HepG2 (cell line): ENCODE measurements around the gene EGLN1. TPM values are rescaled to one million over a fixed set of nuclear protein-coding genes. Genes with fewer than 3 reads are reported as not detected.

Experiments used
- ATAC-seq: fragments of 200-7000 bp; cut with Tn5 transposase; 3 replicates; pipeline ENCODE4 v1.9.1; 2020; ENCODE audit warnings: mild to moderate bottlenecking, moderate library complexity
- BruUV-seq: library from RNA; stranded (reverse); fragments of 400-500 nt; replicated peaks from 2 replicates; lab custom pipeline; 2021; lab: Mats Ljungman, UMichigan
- CTCF ChIA-PET: fragments of 300-600 bp; formaldehyde crosslinking; extraction: SDS; loops from one replicate; lab custom pipeline; 2021; ENCODE audit warnings: low total read pairs, inconsistent platforms, low intra/inter-chr PET ratio; lab: Yijun Ruan, JAX
- POLR2A ChIA-PET: fragments of 350-600 bp; sonication (Branson Sonifier 250); formaldehyde crosslinking; loops from one replicate; lab custom pipeline; 2020; ENCODE audit warnings: antibody characterized with exemption, inconsistent platforms; lab: Yijun Ruan, JAX
- DNase-seq: peaks from one replicate; pipeline ENCODE4 v3.0.0-alpha.2; 2015; ENCODE audit warnings: low spot score
- FAIRE-seq: peaks from 3 replicates; lab custom pipeline; 2011; peaks lifted over from hg19 to GRCh38; lab: Jason Lieb, UNC
- H2AFZ ChIP-seq: one replicate; pipeline ENCODE4 v1.6.1; 2011; ENCODE audit warnings: low read length, inconsistent platforms
- H3K27ac ChIP-seq: fragments of 300-600 bp; 3 replicates; pipeline ENCODE4 v1.8.0; 2011; ENCODE audit warnings: mixed run types, mild to moderate bottlenecking, mixed read lengths, low read length, inconsistent platforms; ENCODE audit not compliant: insufficient read depth; ENCODE audit errors: extremely low read length
- H3K27me3 ChIP-seq, 2 experiments: fragments of 200-600 bp in 1 of 2; 2 replicates in 1 of 2; 3 replicates in 1 of 2; pipeline versions ENCODE4 v1.6.0 to v1.8.0; 2011; ENCODE audit warnings: low read length in 2 of 2, mild to moderate bottlenecking in 2 of 2, moderate library complexity in 2 of 2, inconsistent platforms in 1 of 2; ENCODE audit not compliant: insufficient read depth in 2 of 2, control insufficient read depth in 1 of 2
- H3K36me3 ChIP-seq, 2 experiments: fragments of 200-600 bp in 1 of 2; replicated peaks in 1 of 2; 2 replicates in 1 of 2; 3 replicates in 1 of 2; pipeline versions ENCODE4 v1.5.1 to v1.8.0; 2011; ENCODE audit warnings: low read length in 2 of 2, inconsistent platforms in 1 of 2; ENCODE audit not compliant: insufficient read depth in 2 of 2, control insufficient read depth in 1 of 2
- H3K4me1 ChIP-seq: 2 replicates; pipeline ENCODE4 v1.5.1; 2012; ENCODE audit warnings: low read length, inconsistent platforms; ENCODE audit not compliant: insufficient read depth
- H3K4me2 ChIP-seq: 2 replicates; pipeline ENCODE4 v1.6.0; 2011; ENCODE audit warnings: low read depth, low read length, inconsistent platforms
- H3K4me3 ChIP-seq, 3 experiments: fragments of 200-600 bp in 1 of 3; sonication (generic), shearing (Covaris generic) in 1 of 3; replicated peaks in 1 of 3; 2 replicates each; pipeline ENCODE4 v1.5.1; 2011 to 2016; ENCODE audit warnings: low read length in 3 of 3, inconsistent platforms in 2 of 3, low read depth in 2 of 3, mild to moderate bottlenecking in 2 of 3, control low read depth in 1 of 3, mixed read lengths in 1 of 3; ENCODE audit not compliant: insufficient read depth in 1 of 3
- H3K79me2 ChIP-seq: one replicate; pipeline ENCODE4 v1.6.1; 2011; ENCODE audit warnings: low read length, inconsistent platforms; ENCODE audit not compliant: insufficient read depth
- H3K9ac ChIP-seq: 2 replicates; pipeline ENCODE4 v1.6.0; 2011; ENCODE audit warnings: mild to moderate bottlenecking, low read depth, low read length, inconsistent platforms; ENCODE audit not compliant: insufficient read depth
- H3K9me3 ChIP-seq: 2 replicates; pipeline ENCODE4 v1.5.1; 2012; ENCODE audit warnings: mild to moderate bottlenecking, low read length
- H4K20me1 ChIP-seq: 2 replicates; pipeline ENCODE4 v1.6.0; 2011; ENCODE audit warnings: inconsistent platforms, mild to moderate bottlenecking, low read length, moderate library complexity; ENCODE audit not compliant: insufficient read depth
- ATAD3A ChIP-seq: sonication (generic); formaldehyde crosslinking; IDR thresholded peaks from 2 replicates; pipeline ENCODE4 v1.4.0; 2020; ENCODE audit warnings: missing genetic modification reagents
- EHMT2 ChIP-seq: fragments of 200-600 bp; sonication (generic); IDR thresholded peaks from 2 replicates; pipeline ENCODE4 v1.7.0; 2017; ENCODE audit warnings: antibody characterized with exemption, low read depth, low read length, borderline replicate concordance
- NBN ChIP-seq: fragments of 450-650 bp; conservative IDR thresholded peaks from 2 replicates; pipeline ENCODE4 v1.6.1; 2017
- NFRKB ChIP-seq: fragments of 450-650 bp; IDR thresholded peaks from 2 replicates; pipeline ENCODE4 v1.6.1; 2017
- RARA ChIP-seq: IDR thresholded peaks from 2 replicates; pipeline ENCODE4 v1.6.1; 2016; ENCODE audit warnings: missing genetic modification reagents, missing compliant biosample characterization
- RNF219 ChIP-seq: sonication (generic); formaldehyde crosslinking; IDR thresholded peaks from 2 replicates; pipeline ENCODE4 v1.5.0; 2020; ENCODE audit warnings: mild to moderate bottlenecking, missing genetic modification reagents
- SALL2 ChIP-seq: sonication (generic); formaldehyde crosslinking; IDR thresholded peaks from 2 replicates; pipeline ENCODE4 v1.8.1; 2023; ENCODE audit warnings: mild to moderate bottlenecking, missing genetic modification reagents, inconsistent platforms
- ZBTB1 ChIP-seq: sonication (generic); formaldehyde crosslinking; IDR thresholded peaks from 2 replicates; pipeline ENCODE4 v1.4.0; 2020; ENCODE audit warnings: missing genetic modification reagents, borderline replicate concordance
- ZFP90 ChIP-seq: sonication (generic); formaldehyde crosslinking; IDR thresholded peaks from 2 replicates; pipeline ENCODE4 v1.8.0; 2022; ENCODE audit warnings: missing genetic modification reagents, mild to moderate bottlenecking, inconsistent platforms, borderline replicate concordance
- ZKSCAN5 ChIP-seq: sonication (generic); formaldehyde crosslinking; IDR thresholded peaks from 2 replicates; pipeline ENCODE4 v1.5.1; 2020; ENCODE audit warnings: mild to moderate bottlenecking, missing genetic modification reagents
- ZNF138 ChIP-seq: sonication (generic); formaldehyde crosslinking; IDR thresholded peaks from 2 replicates; pipeline ENCODE4 v1.5.0; 2020; ENCODE audit warnings: mild to moderate bottlenecking, low read depth, missing genetic modification reagents
- ZNF326 ChIP-seq: sonication (generic); formaldehyde crosslinking; IDR thresholded peaks from 2 replicates; pipeline ENCODE4 v1.4.0; 2020; ENCODE audit warnings: missing genetic modification reagents, borderline replicate concordance
- ZNF598 ChIP-seq: sonication (generic); formaldehyde crosslinking; IDR thresholded peaks from 2 replicates; pipeline ENCODE4 v1.5.1; 2020; ENCODE audit warnings: mild to moderate bottlenecking, missing genetic modification reagents, borderline replicate concordance
- ZNF660 ChIP-seq: sonication (generic); formaldehyde crosslinking; IDR thresholded peaks from 2 replicates; pipeline ENCODE4 v1.5.1; 2020; ENCODE audit warnings: mild to moderate bottlenecking, low read depth, missing genetic modification reagents, borderline replicate concordance
- ZNF776 ChIP-seq: sonication (generic); formaldehyde crosslinking; IDR thresholded peaks from 2 replicates; pipeline ENCODE4 v1.4.0; 2020; ENCODE audit warnings: mild to moderate bottlenecking, missing genetic modification reagents
- ZSCAN21 ChIP-seq: sonication (generic); formaldehyde crosslinking; IDR thresholded peaks from 2 replicates; pipeline ENCODE4 v1.8.0; 2022; ENCODE audit warnings: mild to moderate bottlenecking, missing genetic modification reagents, moderate library complexity, borderline replicate concordance
- WGBS: methylation state at CpG from one replicate; pipeline ENCODE4 v1.1.6; 2017; ENCODE audit warnings: low lambda C conversion rate; 5-methylcytosine and 5-hydroxymethylcytosine counted together
- in situ Hi-C: cut with HindIII; loops from 2 replicates; pipeline ENCODE4 v1.10.0; 2017; ENCODE audit warnings: low pct_unique_long_range_greater_than_20kb; ENCODE audit not compliant: extremely low pct_ligation_motif_present
- intact Hi-C: fragments of 100-400 bp; cut with micrococcal nuclease; formaldehyde crosslinking; loops from one replicate; pipeline ENCODE4 v1.10.0; 2022; ENCODE audit not compliant: unreplicated experiment
- polyA plus RNA-seq, 8 experiments: library from polyadenylated mRNA; depleted of rRNA in 3 of 8; stranded (reverse) in 7 of 8; unstranded in 1 of 8; fragments of >200 nt; fragmentation: Illumina TruSeq in 4 of 8; extraction: Trizol in 4 of 8; gene quantifications; 2 replicates each; pipeline versions ENCODE4 v1.2.1 to v1.2.3, GENCODE V29; 2011 to 2016; ENCODE audit warnings: low read depth in 4 of 8, missing spikeins in 1 of 8, mixed read lengths in 1 of 8; ENCODE audit not compliant: insufficient read depth in 1 of 8
- total RNA-seq, 5 experiments: library from RNA; depleted of rRNA; stranded (reverse); fragments of >200 nt; fragmentation: Illumina TruSeq; extraction: Trizol; gene quantifications; 2 replicates each; pipeline ENCODE4 v1.2.3, GENCODE V29; 2016; ENCODE audit warnings: low read depth in 1 of 5
- TF ChIP-seq, protein P1 (sequence below): sonication (generic); formaldehyde crosslinking; IDR thresholded peaks from 2 replicates; pipeline ENCODE4 v1.4.0; 2020; ENCODE audit warnings: mild to moderate bottlenecking, missing genetic modification reagents

EGLN1 gene
- total and polyA plus RNA-seq, 2 of the 13 experiments (the other 11 are each of a cell fraction or from before 2014, with no cell fraction given): 34.4 to 44.1 TPM

- POLR2A ChIA-PET: no interaction called here
- H3K4me1 ChIP-seq: no peaks in the 10 kb centered on the region
- CTCF ChIA-PET: no interaction called here
- WGBS: 34% methylated on average over 2 of the region's 2 CpGs
- H3K36me3 ChIP-seq: no peaks in the 10 kb centered on the region
- H3K4me3 ChIP-seq: no peak overlapping the region
- no peak overlapping the region for H3K9ac ChIP-seq
- DNase-seq: no peak
- in situ Hi-C loops: no loop called here
- intact Hi-C loops: no loop called here
- no peak overlapping the region for H3K4me2 ChIP-seq
- H3K27me3 ChIP-seq: peaks cover 0 to 6% of the 10 kb centered on the region in 2 experiments; a peak in 1 of 5 replicates
- no peak overlapping the region for H3K27ac ChIP-seq
- no TSS peak for BruUV-seq
- TF ChIP-seq ZFP90 (CRISPR knock-in tag) (no peak), ZNF138 (CRISPR knock-in tag) (no peak), ZKSCAN5 (CRISPR knock-in tag) (no peak), RARA (no peak), SALL2 (CRISPR knock-in tag) (no peak), ZSCAN21 (CRISPR knock-in tag) (no peak), EHMT2 (no peak), ZNF776 (CRISPR knock-in tag) (no peak), ZBTB1 (CRISPR knock-in tag) (no peak), ZNF326 (CRISPR knock-in tag) (no peak)
- TF ChIP-seq, all 625 proteins: peak for 0
- Histone ChIP-seq H2AFZ (no peak overlapping the region), H3K9me3 (no peaks in the 10 kb centered on the region; the same call in 1 of the 2 replicates), H4K20me1 (no peaks in the 10 kb centered on the region), H3K79me2 (no peaks in the 10 kb centered on the region)
- no peak for ATAC-seq
- FAIRE-seq: no peak
Observed at GRCh38 chr1:231444059-231444458, 22.0 kb upstream of the EGLN1 start.

GRCh38 chr1:231443363-231443762 lies 21.3 kb upstream of the EGLN1 start:
- H3K4me2 ChIP-seq: no peak overlapping the region
- no peaks in the 10 kb centered on the region for H3K4me1 ChIP-seq
- no peak overlapping the region for H3K27ac ChIP-seq
- CTCF ChIA-PET: no interaction called here
- H3K36me3 ChIP-seq: no peaks in the 10 kb centered on the region
- POLR2A ChIA-PET: no interaction called here
- no peak overlapping the region for H3K9ac ChIP-seq
- no peaks in the 10 kb centered on the region; the same call in 1 of the 2 replicates for H3K9me3 ChIP-seq
- H3K79me2 ChIP-seq: no peaks in the 10 kb centered on the region
- intact Hi-C loops (no loop called here), in situ Hi-C loops (no loop called here)
- FAIRE-seq (no peak), ATAC-seq (no peak), DNase-seq (no peak)
- BruUV-seq: no TSS peak
- no peak overlapping the region for H3K4me3 ChIP-seq
- WGBS: 4% methylated on average over 2 of the region's 2 CpGs
- peaks cover 0 to 6% of the 10 kb centered on the region in 2 experiments; a peak in 1 of 5 replicates for H3K27me3 ChIP-seq
- H4K20me1 ChIP-seq: no peaks in the 10 kb centered on the region
- no peak overlapping the region for H2AFZ ChIP-seq
- TF ChIP-seq ZNF660 (CRISPR knock-in tag) (no peak), ZKSCAN5 (CRISPR knock-in tag) (no peak), RNF219 (no peak), ZNF598 (CRISPR knock-in tag) (no peak), NBN (no peak), ATAD3A (CRISPR knock-in tag) (no peak), NFRKB (no peak)
- TF ChIP-seq, protein P1, sequence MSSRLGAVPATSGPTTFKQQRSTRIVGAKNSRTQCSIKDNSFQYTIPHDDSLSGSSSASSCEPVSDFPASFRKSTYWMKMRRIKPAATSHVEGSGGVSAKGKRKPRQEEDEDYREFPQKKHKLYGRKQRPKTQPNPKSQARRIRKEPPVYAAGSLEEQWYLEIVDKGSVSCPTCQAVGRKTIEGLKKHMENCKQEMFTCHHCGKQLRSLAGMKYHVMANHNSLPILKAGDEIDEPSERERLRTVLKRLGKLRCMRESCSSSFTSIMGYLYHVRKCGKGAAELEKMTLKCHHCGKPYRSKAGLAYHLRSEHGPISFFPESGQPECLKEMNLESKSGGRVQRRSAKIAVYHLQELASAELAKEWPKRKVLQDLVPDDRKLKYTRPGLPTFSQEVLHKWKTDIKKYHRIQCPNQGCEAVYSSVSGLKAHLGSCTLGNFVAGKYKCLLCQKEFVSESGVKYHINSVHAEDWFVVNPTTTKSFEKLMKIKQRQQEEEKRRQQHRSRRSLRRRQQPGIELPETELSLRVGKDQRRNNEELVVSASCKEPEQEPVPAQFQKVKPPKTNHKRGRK (CRISPR knock-in tag): no peak
